Activated T-helper 17 cell treated with anti-CD3 and anti-CD28 coated beads, Interleukin-2, amount 50 U/mL, for 72 hours (primary cell): ENCODE results near the gene SLC43A1. TPM values are rescaled to one million over a fixed set of nuclear protein-coding genes. Genes with fewer than 3 reads are reported as not detected.
"Not testable (repeated sequence)": the region's sequence is repeated elsewhere in the genome, so short reads cannot be mapped to it uniquely, and the experiment has no call there.

Source experiments
- ATAC-seq: fragments of 150-1000 bp; cut with Tn5 transposase; replicated peaks from 2 replicates; pipeline ENCODE4 v1.10.0; 2021; ENCODE audit warnings: mild to moderate bottlenecking, moderate library complexity
- H3K27ac Mint-ChIP-seq: one replicate; pipeline ENCODE4 v1.8.0; 2022; ENCODE audit warnings: mixed read lengths
- H3K27me3 Mint-ChIP-seq: one replicate; pipeline ENCODE4 v1.8.0; 2022; ENCODE audit warnings: mixed read lengths
- H3K36me3 Mint-ChIP-seq: one replicate; pipeline ENCODE4 v1.8.0; 2022; ENCODE audit warnings: low read depth, mild to moderate bottlenecking, mixed read lengths
- H3K4me1 Mint-ChIP-seq: one replicate; pipeline ENCODE4 v1.8.0; 2022; ENCODE audit warnings: mixed read lengths
- H3K4me3 Mint-ChIP-seq: one replicate; pipeline ENCODE4 v1.8.0; 2022; ENCODE audit warnings: mild to moderate bottlenecking, mixed read lengths
- H3K9me3 Mint-ChIP-seq: one replicate; pipeline ENCODE4 v1.8.0; 2022; ENCODE audit warnings: mixed read lengths
- total RNA-seq, 2 donors: library from RNA; stranded (reverse); gene quantifications; one replicate each; pipeline ENCODE4 v1.2.3, GENCODE V29; 2022

The SLC43A1 gene
- total RNA-seq, 2 donors from 2014 or later, result 9.1 to 20.0 TPM

- Mint-ChIP-seq H3K36me3 (no peaks in the 10 kb centered on the region), H3K27me3 (peaks cover 33% of the 10 kb centered on the region), H3K9me3 (no peaks in the 10 kb centered on the region), H3K4me1 (peaks cover 17% of the 10 kb centered on the region), H3K27ac (no peak within 1 kb of the TSS), H3K4me3 (peak within 1 kb of the TSS; percentile 78)
- peak; percentile 61 for ATAC-seq
Observed at GRCh38 chr11:57460022-57460757, 55.3 kb downstream of the SLC43A1 start, which contains the start of gene RTN4RL2. Gene RTN4RL2 (plus strand): TSS chr11:57460528. CDS start chr11:57460866, 338 bp downstream.

DNA sequence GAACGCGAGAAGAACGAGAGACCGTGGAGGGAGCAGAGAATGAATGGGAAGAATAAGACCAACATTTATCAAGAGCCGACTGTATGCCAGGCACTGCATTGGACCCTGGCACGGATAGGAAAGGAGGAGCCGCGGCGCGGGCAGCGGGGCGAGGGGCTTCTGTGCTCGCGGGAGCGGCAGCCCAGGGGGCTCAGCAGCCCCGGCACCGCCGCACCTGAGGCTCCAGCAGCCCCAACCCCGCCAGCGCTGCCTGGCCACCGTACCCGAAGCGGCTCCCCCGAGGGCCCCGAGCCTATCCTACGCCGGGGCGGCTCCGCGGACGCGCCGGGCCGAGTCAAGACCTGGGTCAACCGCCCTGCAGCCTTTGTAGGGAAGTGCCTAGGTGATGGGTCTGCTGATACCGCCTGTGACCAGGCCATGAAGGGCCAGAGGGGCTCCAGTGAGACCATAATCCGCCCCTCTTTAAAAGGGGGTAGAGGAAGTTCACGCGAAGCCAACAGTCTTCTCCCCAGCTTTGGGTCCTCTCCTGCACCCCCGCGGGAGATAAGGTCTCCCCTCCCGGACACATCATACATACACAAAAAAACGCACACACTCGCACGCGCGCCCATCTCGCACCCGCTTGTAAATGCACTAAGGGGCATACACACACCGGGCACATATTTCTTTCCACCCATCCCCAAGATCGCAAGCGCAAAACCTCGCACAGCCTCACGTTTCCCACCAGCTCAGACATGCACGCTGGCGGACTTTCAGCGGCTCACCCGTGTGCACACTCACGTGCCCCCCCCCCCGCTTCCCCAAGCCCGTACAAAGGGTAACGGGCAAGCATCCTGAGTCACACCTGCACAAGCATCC is 56.1 kb downstream of the SLC43A1 start:
- Mint-ChIP-seq H3K27ac (peak overlapping the region; percentile 8), H3K4me3 (peak overlapping the region; percentile 78), H3K27me3 (peaks cover 33% of the 10 kb centered on the region)

GRCh38 chr11:57458410-57459163 is 56.9 kb downstream of the SLC43A1 start:
- Mint-ChIP-seq H3K27ac (peak overlapping the region; percentile 8), H3K27me3 (peaks cover 33% of the 10 kb centered on the region), H3K4me3 (peak overlapping the region; percentile 78), H3K9me3 (no peaks in the 10 kb centered on the region), H3K4me1 (peaks cover 17% of the 10 kb centered on the region), H3K36me3 (no peaks in the 10 kb centered on the region)
- ATAC-seq, result peak; percentile 51

More for the DNA sequence above, 56.1 kb downstream of the SLC43A1 start:
- ATAC-seq, result peak; percentile 5
- Mint-ChIP-seq H3K9me3 (no peaks in the 10 kb centered on the region), H3K4me1 (peaks cover 17% of the 10 kb centered on the region), H3K36me3 (no peaks in the 10 kb centered on the region)

DNA sequence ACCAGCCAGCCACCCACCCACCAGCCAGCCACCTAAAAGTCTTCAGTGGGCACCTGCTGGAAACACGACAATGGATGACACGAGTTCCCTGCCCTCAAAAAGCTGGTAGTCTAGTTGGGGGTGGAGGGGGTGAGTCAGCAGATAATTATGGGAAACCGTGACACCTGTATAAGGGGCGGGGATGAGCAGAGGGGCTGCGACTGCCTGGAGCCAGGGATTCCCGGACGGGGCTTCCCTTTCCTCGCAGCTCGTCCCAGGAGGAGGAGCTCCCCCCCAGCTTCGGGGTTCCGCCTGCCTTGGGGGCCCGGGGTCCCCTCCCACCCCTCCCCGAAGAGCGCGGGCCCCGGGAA is 57.5 kb downstream of the SLC43A1 start:
- H3K27me3 Mint-ChIP-seq, result peaks cover 29% of the 10 kb centered on the region
- peaks cover 17% of the 10 kb centered on the region for H3K4me1 Mint-ChIP-seq
- peak; percentile 59 for ATAC-seq
- H3K4me3 Mint-ChIP-seq, result peak overlapping the region; percentile 78
- no peak overlapping the region for H3K27ac Mint-ChIP-seq
- no peaks in the 10 kb centered on the region for H3K36me3 Mint-ChIP-seq
- H3K9me3 Mint-ChIP-seq, result no peaks in the 10 kb centered on the region

DNA sequence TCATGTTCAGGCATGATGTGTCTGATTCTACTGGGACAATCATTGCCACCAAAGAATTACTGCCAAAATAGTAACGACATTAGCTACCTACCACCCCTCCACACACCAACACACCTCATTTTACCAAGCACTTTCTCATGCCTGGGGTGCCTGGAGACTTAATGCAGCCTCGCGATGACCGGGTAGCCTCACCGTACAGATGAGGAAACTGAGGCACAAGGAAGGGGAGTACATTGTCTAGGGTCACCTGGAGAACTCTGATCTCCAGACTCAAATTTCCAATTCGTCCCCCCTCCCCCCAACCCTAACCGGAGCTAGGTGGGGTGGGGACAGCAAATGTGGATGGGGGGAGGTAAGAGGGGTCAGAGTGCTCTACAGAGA is 57.9 kb downstream of the SLC43A1 start:
- peak; percentile 38 for ATAC-seq
- H3K36me3 Mint-ChIP-seq, result no peaks in the 10 kb centered on the region
- peaks cover 17% of the 10 kb centered on the region for H3K4me1 Mint-ChIP-seq
- no peaks in the 10 kb centered on the region for H3K9me3 Mint-ChIP-seq
- H3K27me3 Mint-ChIP-seq, result peaks cover 25% of the 10 kb centered on the region
- H3K27ac Mint-ChIP-seq, result no peak overlapping the region
- peak overlapping the region; percentile 78 for H3K4me3 Mint-ChIP-seq

- peak; percentile 46 for ATAC-seq
- H3K27ac Mint-ChIP-seq, result no peak overlapping the region
- peak overlapping the region; percentile 78 for H3K4me3 Mint-ChIP-seq
- H3K4me1 Mint-ChIP-seq, result peaks cover 17% of the 10 kb centered on the region
- H3K9me3 Mint-ChIP-seq, result no peaks in the 10 kb centered on the region
- no peaks in the 10 kb centered on the region for H3K36me3 Mint-ChIP-seq
- H3K27me3 Mint-ChIP-seq, result peaks cover 23% of the 10 kb centered on the region
Observed at GRCh38 chr11:57456960-57457642, 58.4 kb downstream of the SLC43A1 start.

DNA sequence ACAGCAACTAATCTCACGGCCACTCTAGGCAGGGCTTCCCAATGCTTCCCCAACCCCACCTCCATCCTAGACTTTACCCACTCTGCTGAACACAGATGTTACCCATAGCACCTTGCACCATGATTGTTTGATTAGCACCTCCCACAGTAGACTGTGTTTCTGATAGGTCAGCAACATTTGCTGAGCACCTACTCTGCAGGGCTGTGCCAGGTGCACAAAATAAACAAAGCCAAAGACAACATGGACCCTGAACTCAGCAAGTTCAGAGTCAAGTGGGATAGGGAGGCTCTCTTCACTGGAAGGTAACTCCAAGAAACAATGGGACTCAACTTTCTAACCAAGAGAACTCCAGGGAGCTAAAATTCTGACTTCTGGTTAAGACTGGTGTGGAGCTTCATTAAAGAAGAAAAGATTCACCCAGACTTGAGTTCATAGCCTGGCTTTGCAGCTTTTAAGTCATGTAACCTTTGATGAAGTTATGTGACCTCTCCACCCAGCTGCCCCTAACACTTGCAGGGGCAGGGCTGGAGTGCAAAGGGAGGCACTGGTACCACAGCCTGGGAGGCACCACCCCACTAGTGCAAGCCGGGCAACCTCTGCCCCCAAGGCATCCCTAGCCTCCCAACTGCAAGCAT is 61.8 kb downstream of the SLC43A1 start:
- Mint-ChIP-seq H3K36me3 (no peaks in the 10 kb centered on the region), H3K27me3 (peaks cover 5% of the 10 kb centered on the region), H3K9me3 (no peaks in the 10 kb centered on the region), H3K27ac (no peak overlapping the region), H3K4me3 (no peak overlapping the region), H3K4me1 (peaks cover 2% of the 10 kb centered on the region)
- ATAC-seq, result no peak

DNA sequence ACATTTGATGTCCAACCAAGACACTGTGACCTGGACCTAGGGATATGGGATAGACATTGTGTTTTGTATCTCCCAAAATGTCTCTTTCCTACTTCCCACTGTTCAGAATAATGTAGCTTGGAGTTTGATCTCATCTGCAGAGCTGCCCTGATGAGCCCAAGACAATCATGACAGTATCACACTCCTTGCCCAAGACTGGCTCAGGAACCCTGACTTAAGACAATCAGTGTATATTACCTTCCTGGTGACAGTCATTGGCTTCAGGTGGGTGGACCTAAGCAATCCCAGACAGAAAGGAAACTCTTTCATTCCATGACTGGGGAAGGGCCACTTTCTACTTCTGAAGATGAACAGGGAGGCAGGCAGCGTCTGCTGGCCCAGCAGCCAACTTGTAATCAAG is 69.4 kb downstream of the SLC43A1 start:
- no peaks in the 10 kb centered on the region for H3K4me1 Mint-ChIP-seq
- H3K36me3 Mint-ChIP-seq, result no peaks in the 10 kb centered on the region
- no peak overlapping the region for H3K4me3 Mint-ChIP-seq

GRCh38 chr11:57445122-57445394 is 70.4 kb downstream of the SLC43A1 start:
- ATAC-seq, H3K4me1 Mint-ChIP-seq, H3K4me3 Mint-ChIP-seq, H3K27ac Mint-ChIP-seq, H3K9me3 Mint-ChIP-seq, H3K36me3 Mint-ChIP-seq: not testable (repeated sequence)
- peaks cover 18% of the 10 kb centered on the region for H3K27me3 Mint-ChIP-seq

More for the DNA sequence above, 69.4 kb downstream of the SLC43A1 start:
- H3K27ac Mint-ChIP-seq, result no peak overlapping the region
- H3K9me3 Mint-ChIP-seq, result no peaks in the 10 kb centered on the region
- H3K27me3 Mint-ChIP-seq, result peaks cover 18% of the 10 kb centered on the region
- ATAC-seq, result no peak

- no peaks in the 10 kb centered on the region for H3K9me3 Mint-ChIP-seq
- H3K27ac Mint-ChIP-seq, result no peak overlapping the region
- H3K4me3 Mint-ChIP-seq, result no peak overlapping the region
- peaks cover 18% of the 10 kb centered on the region for H3K27me3 Mint-ChIP-seq
- no peak for ATAC-seq
- no peaks in the 10 kb centered on the region for H3K4me1 Mint-ChIP-seq
- H3K36me3 Mint-ChIP-seq, result no peaks in the 10 kb centered on the region
Observed at GRCh38 chr11:57444362-57445121, 71.0 kb downstream of the SLC43A1 start.

DNA sequence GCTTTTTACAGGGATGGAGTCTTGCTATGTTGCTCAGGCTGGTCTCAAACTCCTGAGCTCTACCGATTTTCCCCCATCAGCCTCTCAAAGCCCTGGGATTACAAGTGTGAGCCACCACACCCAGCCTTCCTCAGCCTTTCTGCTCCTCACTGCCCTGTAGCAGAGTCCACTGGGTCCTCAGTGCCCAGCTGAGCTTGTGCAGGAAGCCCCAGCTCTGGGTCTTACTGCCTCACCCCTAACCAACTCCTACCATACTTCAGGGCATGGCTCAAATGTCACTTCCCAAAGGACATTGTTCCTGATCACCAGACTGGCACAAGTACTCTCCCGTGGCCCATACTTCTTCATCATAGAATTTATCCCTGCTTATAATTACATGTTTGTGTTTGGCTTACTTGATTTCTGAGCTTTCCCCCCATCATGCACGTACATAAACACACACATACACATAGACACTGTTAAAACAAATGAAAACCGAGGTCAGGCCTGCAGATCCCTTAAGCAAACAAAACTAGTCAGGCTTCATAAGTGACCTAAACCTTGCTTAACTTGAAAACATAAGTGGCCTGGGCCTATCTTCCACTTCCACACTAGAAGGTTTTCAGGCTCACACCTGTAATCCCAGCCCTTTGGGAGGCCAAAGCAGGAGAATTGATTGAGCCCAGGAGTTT is 74.6 kb downstream of the SLC43A1 start:
- H3K4me3 Mint-ChIP-seq, result no peak overlapping the region
- no peak for ATAC-seq
- H3K4me1 Mint-ChIP-seq, result no peaks in the 10 kb centered on the region
- H3K36me3 Mint-ChIP-seq, result no peaks in the 10 kb centered on the region
- peaks cover 5% of the 10 kb centered on the region for H3K27me3 Mint-ChIP-seq
- H3K9me3 Mint-ChIP-seq, result no peaks in the 10 kb centered on the region
- H3K27ac Mint-ChIP-seq, result peak overlapping the region; percentile 34

GRCh38 chr11:57439786-57440185 is 75.7 kb downstream of the SLC43A1 start:
- Mint-ChIP-seq H3K36me3 (no peaks in the 10 kb centered on the region), H3K27ac (no peak overlapping the region), H3K27me3 (peaks cover 1% of the 10 kb centered on the region), H3K4me3 (no peak overlapping the region), H3K9me3 (no peaks in the 10 kb centered on the region), H3K4me1 (no peaks in the 10 kb centered on the region)
- no peak for ATAC-seq
